ENCODE measurements around the gene RGL2. TPM values are rescaled to one million over a fixed set of nuclear protein-coding genes. Genes with fewer than 3 reads are reported as not detected.

The RGL2 gene
- total RNA-seq, 4 donors from 2014 or later, result 28.7 to 81.2 (median 41.7) TPM

DNA sequence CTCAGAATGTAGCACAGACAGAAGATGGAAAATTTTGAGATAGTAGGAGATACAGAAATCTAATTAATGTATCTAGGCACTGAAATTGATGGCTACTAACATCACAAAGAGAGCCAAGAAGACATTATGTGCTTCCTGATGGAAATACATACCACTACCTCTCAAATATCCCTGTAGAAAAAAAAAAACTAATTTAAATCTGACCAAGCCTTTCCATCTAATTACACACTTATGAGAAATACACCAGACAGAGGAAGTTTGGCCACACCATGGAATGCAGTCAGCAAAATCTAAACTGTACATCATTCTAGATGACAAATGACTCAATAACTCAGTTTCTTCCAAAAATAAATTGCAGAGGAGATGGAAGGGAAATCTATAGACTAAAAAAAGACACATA, 46.0 kb downstream of the RGL2 start:
- TF ChIP-seq, protein P1, sequence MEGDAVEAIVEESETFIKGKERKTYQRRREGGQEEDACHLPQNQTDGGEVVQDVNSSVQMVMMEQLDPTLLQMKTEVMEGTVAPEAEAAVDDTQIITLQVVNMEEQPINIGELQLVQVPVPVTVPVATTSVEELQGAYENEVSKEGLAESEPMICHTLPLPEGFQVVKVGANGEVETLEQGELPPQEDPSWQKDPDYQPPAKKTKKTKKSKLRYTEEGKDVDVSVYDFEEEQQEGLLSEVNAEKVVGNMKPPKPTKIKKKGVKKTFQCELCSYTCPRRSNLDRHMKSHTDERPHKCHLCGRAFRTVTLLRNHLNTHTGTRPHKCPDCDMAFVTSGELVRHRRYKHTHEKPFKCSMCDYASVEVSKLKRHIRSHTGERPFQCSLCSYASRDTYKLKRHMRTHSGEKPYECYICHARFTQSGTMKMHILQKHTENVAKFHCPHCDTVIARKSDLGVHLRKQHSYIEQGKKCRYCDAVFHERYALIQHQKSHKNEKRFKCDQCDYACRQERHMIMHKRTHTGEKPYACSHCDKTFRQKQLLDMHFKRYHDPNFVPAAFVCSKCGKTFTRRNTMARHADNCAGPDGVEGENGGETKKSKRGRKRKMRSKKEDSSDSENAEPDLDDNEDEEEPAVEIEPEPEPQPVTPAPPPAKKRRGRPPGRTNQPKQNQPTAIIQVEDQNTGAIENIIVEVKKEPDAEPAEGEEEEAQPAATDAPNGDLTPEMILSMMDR (IDR thresholded peaks at IDR 0.05), result no peak
- ATAC-seq (ENCODE audit: low FRiP score) (no peak), DNase-seq (ENCODE audit: low spot score) (no peak)

DNA sequence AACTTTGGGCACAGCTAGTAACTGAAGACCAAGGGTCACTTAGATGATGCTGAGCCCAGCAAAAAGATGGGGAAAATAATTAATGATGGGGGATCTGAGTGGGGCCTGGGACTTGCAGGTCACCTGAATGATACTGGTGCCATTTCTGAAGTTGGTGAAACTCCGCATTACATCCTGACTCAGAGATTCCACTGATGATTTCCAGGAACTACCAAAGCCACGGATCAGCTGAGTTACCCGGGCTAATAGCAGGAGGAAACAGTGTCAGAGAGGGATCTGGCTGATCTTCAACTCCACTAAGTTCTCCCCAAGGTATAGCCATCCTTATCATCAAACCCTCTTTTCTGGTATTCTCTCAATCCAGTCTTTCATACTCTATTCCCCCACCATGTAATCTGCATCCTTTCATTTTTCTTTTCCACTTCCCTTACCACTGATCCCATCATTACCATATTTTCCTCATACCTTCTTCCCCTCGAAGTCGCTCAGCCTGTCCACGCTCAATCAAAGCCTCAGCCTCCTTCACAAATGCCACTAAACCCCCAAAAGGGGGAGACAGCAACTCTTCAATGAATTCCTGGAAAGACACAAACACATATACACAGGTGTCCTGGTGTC, 47.2 kb downstream of the RGL2 start:
- no peak for DNase-seq (ENCODE audit: low spot score)
- TF ChIP-seq, protein P1 (IDR thresholded peaks at IDR 0.05), result no peak
- ATAC-seq (ENCODE audit: low FRiP score), result no peak

DNA sequence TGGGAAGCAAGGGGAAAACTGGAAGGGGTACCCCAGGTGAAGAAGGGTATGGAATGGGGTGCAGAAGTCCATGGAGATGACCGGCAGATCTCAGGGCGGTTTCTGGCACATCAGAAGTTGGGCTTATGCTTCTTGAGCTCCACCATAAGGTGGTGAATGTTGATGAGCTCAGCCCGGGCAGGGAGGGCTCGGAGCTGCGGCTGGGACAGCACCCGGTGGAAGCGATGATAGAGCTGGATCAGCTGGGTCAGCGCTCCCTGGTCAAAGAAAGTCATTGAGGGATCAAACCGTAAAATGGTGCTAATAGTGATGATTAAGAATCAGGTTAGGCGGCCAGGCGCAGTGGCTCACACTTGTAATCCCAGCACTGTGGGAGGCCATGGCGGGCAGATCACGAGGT, 48.0 kb downstream of the RGL2 start:
- ATAC-seq (ENCODE audit: low FRiP score) (no peak), DNase-seq (ENCODE audit: low spot score) (no peak)
- TF ChIP-seq, protein P1 (IDR thresholded peaks at IDR 0.05), result no peak

DNA sequence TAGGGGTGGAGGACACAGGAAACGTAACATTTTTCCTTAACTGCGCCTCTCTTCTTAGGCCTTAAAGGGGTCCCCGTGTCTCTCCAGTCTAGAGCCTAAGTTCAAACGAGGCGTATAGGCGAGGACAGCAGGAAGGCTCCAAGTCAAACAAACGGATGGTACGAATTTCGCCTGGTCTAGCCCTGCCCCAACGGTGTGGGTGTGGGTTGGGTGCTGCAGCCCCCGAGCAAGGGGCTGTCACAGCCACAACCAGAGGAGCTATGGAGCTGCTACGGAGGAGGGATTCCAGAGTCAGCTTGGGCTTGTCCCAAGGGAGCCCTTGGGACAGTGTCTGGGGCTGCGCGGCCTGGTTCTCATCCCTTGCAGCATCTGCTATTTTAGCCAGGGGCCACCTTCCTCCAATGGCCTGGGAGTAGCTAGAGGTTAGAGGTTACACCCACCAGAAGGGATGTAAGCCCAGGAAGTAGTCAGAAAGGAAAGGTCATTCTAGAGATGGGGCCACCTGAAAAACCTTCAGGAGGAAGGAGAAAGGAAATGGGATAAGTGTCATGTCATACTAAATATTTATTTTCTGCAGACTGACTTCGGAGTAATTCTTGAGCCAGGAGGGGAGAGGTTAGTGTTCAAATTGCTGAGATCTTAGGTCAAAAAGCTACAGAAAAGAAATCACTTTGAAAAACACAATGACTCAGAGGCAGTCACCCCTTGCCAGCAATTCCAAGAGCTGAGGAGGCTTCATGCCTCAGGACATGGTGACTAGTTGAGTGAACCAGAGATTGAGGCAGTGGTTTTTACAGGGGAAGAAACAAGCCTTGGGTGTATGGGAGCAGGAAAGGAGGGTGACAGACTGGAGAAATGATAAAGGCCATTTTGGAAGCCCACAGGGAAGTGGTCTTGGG, 48.8 kb downstream of the RGL2 start:
- TF ChIP-seq, protein P1 (IDR thresholded peaks at IDR 0.05), result no peak
- no peak for ATAC-seq (ENCODE audit: low FRiP score)
- no peak for DNase-seq (ENCODE audit: low spot score)

DNA sequence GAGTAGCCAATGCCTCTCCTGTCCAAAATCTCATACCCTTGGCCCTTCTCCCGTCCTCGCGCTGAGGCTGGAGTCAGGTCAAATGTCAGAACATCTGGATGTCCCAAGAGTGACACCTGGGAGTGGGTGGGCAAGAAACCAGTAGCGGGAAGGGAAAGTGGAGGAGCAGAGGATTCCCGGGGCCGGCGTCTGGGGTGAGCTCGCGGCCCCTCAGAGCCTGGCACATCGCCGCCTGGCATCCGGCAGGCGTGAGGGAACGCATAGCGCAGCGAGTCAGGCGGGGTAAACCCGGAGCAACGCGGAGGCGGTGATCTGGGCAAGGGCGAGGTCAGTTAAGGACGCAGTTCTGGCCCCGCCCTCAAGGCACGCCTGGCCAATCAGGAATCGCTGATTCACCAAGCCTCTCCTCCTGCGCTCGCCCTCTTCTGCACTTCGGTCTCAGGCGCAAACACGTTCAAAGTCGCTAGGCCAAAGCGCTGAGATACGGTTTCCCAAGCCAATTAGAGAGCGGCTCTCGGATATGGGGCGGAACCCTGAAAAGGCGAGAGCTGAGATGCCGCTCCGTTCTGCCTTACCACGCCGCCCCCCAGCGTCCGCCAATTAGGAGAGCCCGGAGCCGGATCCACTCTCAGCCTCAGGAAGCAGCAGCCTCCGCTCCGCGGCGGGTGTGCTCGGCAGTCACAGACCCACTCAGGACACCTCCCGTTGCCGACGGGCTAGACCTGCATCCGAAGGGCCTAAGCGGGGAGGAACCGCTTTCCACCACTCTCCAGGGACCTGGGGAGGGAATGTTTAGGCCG, 49.6 kb downstream of the RGL2 start:
- ATAC-seq (ENCODE audit: low FRiP score) (peak; percentile 96), DNase-seq (ENCODE audit: low spot score) (peak; percentile 91)
- TF ChIP-seq, protein P1 (IDR thresholded peaks at IDR 0.05), result peak in 1 of 3 donors; percentile 14

DNA sequence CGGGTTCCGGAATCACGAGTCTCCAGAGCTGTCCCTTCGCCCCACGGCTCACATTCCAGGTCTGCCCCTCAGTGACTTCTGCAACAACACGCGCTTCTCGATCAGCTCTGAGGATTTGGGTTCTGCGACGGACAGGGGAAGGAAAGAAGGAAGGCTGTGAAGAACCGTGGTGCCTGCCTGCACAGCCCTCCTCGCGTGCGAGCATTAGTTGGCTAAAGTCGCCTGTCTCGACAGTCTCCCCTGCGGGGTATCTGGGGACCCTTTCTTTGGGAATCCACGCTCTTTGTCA, 50.2 kb downstream of the RGL2 start:
- TF ChIP-seq, protein P1 (IDR thresholded peaks at IDR 0.05), result no peak
- DNase-seq (ENCODE audit: low spot score) (no peak), ATAC-seq (ENCODE audit: low FRiP score) (peak; percentile 5)

Data from omental fat pad (tissue), 4 donors.